OCI-LY1 (cell line): ENCODE results near the gene CNDP1.
A peak's percentile ranks its signal among the peaks of the same experiment; 100 is the strongest.

Source experiments
- H2AFZ ChIP-seq: fragments of 200-600 bp; sonication (generic), shearing (Covaris generic); 2 replicates; pipeline ENCODE4 v1.6.0; 2014; ENCODE audit warnings: antibody characterized with exemption, mild to moderate bottlenecking, low read length
- H3F3A ChIP-seq: fragments of 200-600 bp; sonication (generic), shearing (Covaris generic); 2 replicates; pipeline ENCODE4 v1.6.0; 2014; ENCODE audit warnings: mild to moderate bottlenecking, antibody characterized with exemption, low read length, moderate library complexity; ENCODE audit not compliant: insufficient read depth
- H3K27ac ChIP-seq: fragments of 200-600 bp; sonication (generic); 2 replicates; pipeline ENCODE4 v1.5.1; 2014; ENCODE audit warnings: low read length, mixed run types, mild to moderate bottlenecking, low read depth; ENCODE audit not compliant: poor library complexity, severe bottlenecking
- H3K27me3 ChIP-seq: fragments of 200-600 bp; sonication (generic); 2 replicates; pipeline ENCODE4 v1.6.0; 2014; ENCODE audit warnings: antibody characterized with exemption, mild to moderate bottlenecking, low read length, moderate library complexity; ENCODE audit not compliant: insufficient read depth
- H3K36me3 ChIP-seq: fragments of 200-600 bp; sonication (generic); 2 replicates; pipeline ENCODE4 v1.6.1; 2014; ENCODE audit warnings: mild to moderate bottlenecking, antibody characterized with exemption, low read length, moderate library complexity, mixed read lengths; ENCODE audit not compliant: insufficient read depth
- H3K4me1 ChIP-seq: fragments of 200-600 bp; sonication (generic); 2 replicates; pipeline ENCODE4 v1.5.1; 2014; ENCODE audit warnings: mild to moderate bottlenecking, low read length, moderate library complexity; ENCODE audit not compliant: insufficient read depth, severe bottlenecking
- H3K4me2 ChIP-seq: fragments of 200-600 bp; sonication (generic), shearing (Covaris generic); 2 replicates; pipeline ENCODE4 v1.6.1; 2014; ENCODE audit warnings: low read length
- H3K4me3 ChIP-seq: fragments of 200-600 bp; sonication (generic); 2 replicates; pipeline ENCODE4 v1.5.1; 2014; ENCODE audit warnings: low read length, low read depth, mild to moderate bottlenecking, mixed read lengths; ENCODE audit not compliant: poor library complexity, severe bottlenecking
- H3K79me2 ChIP-seq: fragments of 200-600 bp; shearing (Covaris generic); 2 replicates; pipeline ENCODE4 v1.6.1; 2016; ENCODE audit warnings: mixed run types, low read length, mixed read lengths; ENCODE audit not compliant: insufficient read depth
- H3K9ac ChIP-seq: fragments of 200-600 bp; sonication (generic), shearing (Covaris generic); 2 replicates; pipeline ENCODE4 v1.6.1; 2014; ENCODE audit warnings: mild to moderate bottlenecking, low read length, mixed read lengths
- H3K9me2 ChIP-seq: fragments of 200-600 bp; sonication (generic), shearing (Covaris generic); 2 replicates; pipeline ENCODE4 v1.6.1; 2014; ENCODE audit warnings: low read depth, mild to moderate bottlenecking, low read length, mixed read lengths
- H3K9me3 ChIP-seq: fragments of 200-600 bp; shearing (Covaris generic); 2 replicates; pipeline ENCODE4 v1.6.1; 2014; ENCODE audit warnings: low read length, mixed read lengths
- H4K20me1 ChIP-seq: fragments of 200-600 bp; sonication (generic), shearing (Covaris generic); 2 replicates; pipeline ENCODE4 v1.6.0; 2016; ENCODE audit warnings: mild to moderate bottlenecking, low read length; ENCODE audit not compliant: insufficient read depth
- CTCF ChIP-seq: fragments of 200-600 bp; sonication (generic), shearing (Covaris generic); IDR thresholded peaks from 2 replicates; pipeline ENCODE4 v1.5.1; 2017; ENCODE audit warnings: mild to moderate bottlenecking, antibody characterized with exemption, low read length, moderate library complexity, mixed read lengths
- EZH2 ChIP-seq: fragments of 200-600 bp; sonication (generic), shearing (Covaris generic); IDR thresholded peaks from 2 replicates; pipeline ENCODE4 v1.8.0; 2017; ENCODE audit warnings: borderline replicate concordance, mixed run types, mild to moderate bottlenecking, antibody characterized with exemption, low read length, moderate library complexity, mixed read lengths

Gene CNDP1

GRCh38 chr18:74567822-74568221 is 33.5 kb downstream of the CNDP1 start:
- H3K9me3 ChIP-seq = no peaks in the 10 kb centered on the region
- no peaks in the 10 kb centered on the region for H3K79me2 ChIP-seq
- no peaks in the 10 kb centered on the region for H4K20me1 ChIP-seq
- no peak overlapping the region for H2AFZ ChIP-seq
- H3K4me2 ChIP-seq = no peak overlapping the region
- H3K36me3 ChIP-seq = no peaks in the 10 kb centered on the region
- no peaks in the 10 kb centered on the region; the same call in 1 of the 2 replicates for H3K27me3 ChIP-seq
- no peak overlapping the region for H3K4me3 ChIP-seq
- no peaks in the 10 kb centered on the region for H3F3A ChIP-seq
- TF ChIP-seq EZH2 (no peak), CTCF (peak; percentile 49; the same call in 1 of the 2 replicates)
- no peak overlapping the region for H3K9ac ChIP-seq
- H3K27ac ChIP-seq = no peak overlapping the region
- H3K9me2 ChIP-seq = no peaks in the 10 kb centered on the region
- H3K4me1 ChIP-seq = no peaks in the 10 kb centered on the region

GRCh38 chr18:74569401-74569800 is 35.1 kb downstream of the CNDP1 start:
- Histone ChIP-seq H3K27ac (no peak overlapping the region), H3F3A (no peaks in the 10 kb centered on the region), H3K4me1 (no peaks in the 10 kb centered on the region), H3K9ac (no peak overlapping the region), H3K27me3 (no peaks in the 10 kb centered on the region; the same call in 1 of the 2 replicates), H4K20me1 (no peaks in the 10 kb centered on the region), H3K4me3 (no peak overlapping the region), H2AFZ (no peak overlapping the region), H3K9me3 (no peaks in the 10 kb centered on the region), H3K79me2 (no peaks in the 10 kb centered on the region), H3K36me3 (no peaks in the 10 kb centered on the region), H3K9me2 (no peaks in the 10 kb centered on the region), H3K4me2 (no peak overlapping the region)
- TF ChIP-seq CTCF (no peak), EZH2 (no peak)

GRCh38 chr18:74570266-74570665 is 36.0 kb downstream of the CNDP1 start:
- no peak overlapping the region for H3K27ac ChIP-seq
- H3K4me2 ChIP-seq = no peak overlapping the region
- H3K27me3 ChIP-seq = no peaks in the 10 kb centered on the region; the same call in 1 of the 2 replicates
- H3K4me1 ChIP-seq = no peaks in the 10 kb centered on the region
- no peak overlapping the region for H3K9ac ChIP-seq
- TF ChIP-seq CTCF = no peak
- TF ChIP-seq EZH2 = no peak
- H3K9me2 ChIP-seq = no peaks in the 10 kb centered on the region
- H3F3A ChIP-seq = no peaks in the 10 kb centered on the region
- no peak overlapping the region for H3K4me3 ChIP-seq
- no peaks in the 10 kb centered on the region for H3K9me3 ChIP-seq
- H3K36me3 ChIP-seq = no peaks in the 10 kb centered on the region
- H4K20me1 ChIP-seq = no peaks in the 10 kb centered on the region
- H3K79me2 ChIP-seq = no peaks in the 10 kb centered on the region
- H2AFZ ChIP-seq = no peak overlapping the region
